Colonic mucosa (tissue), 4 donors: ENCODE results near the gene BRDT. TPM values are rescaled to one million over a fixed set of nuclear protein-coding genes. Genes with fewer than 3 reads are reported as not detected.

Source experiments
- DNase-seq: peaks from one replicate; pipeline ENCODE4 v3.0.0-alpha.2; 2020
- H3K27ac ChIP-seq: fragments of 200-600 bp; one replicate; pipeline ENCODE4 v1.8.0; 2021
- H3K27me3 ChIP-seq: fragments of 200-600 bp; one replicate; pipeline ENCODE4 v1.8.0; 2021
- H3K36me3 ChIP-seq: fragments of 200-600 bp; one replicate; pipeline ENCODE4 v1.8.0; 2021
- H3K4me1 ChIP-seq: fragments of 200-600 bp; one replicate; pipeline ENCODE4 v1.8.0; 2021; ENCODE audit warnings: mild to moderate bottlenecking
- H3K4me3 ChIP-seq: fragments of 200-600 bp; one replicate; pipeline ENCODE4 v1.8.0; 2021
- H3K9ac ChIP-seq, 2 donors: one replicate each; pipeline ENCODE4 v1.7.0; 2013; ENCODE audit warnings: control low read depth in 2 of 2, low read depth in 2 of 2, low read length in 2 of 2
- H3K9me3 ChIP-seq: fragments of 200-600 bp; one replicate; pipeline ENCODE4 v1.8.0; 2021
- intact Hi-C: fragments of 100-400 bp; cut with DNase I; formaldehyde crosslinking; loops from one replicate; pipeline ENCODE4 v1.14.1; 2022
- total RNA-seq, 2 donors: library from RNA; stranded (reverse); fragmentation: NEBNext Ultra II Directional in 1 of 2; extraction: Animal tissue kit (Norgen Biotek cat#: 25700) in 1 of 2; gene quantifications; one replicate each; pipeline ENCODE4 v1.2.1, GENCODE V29; 2021
- TF ChIP-seq, protein P1 (sequence below): fragments of 200-600 bp; IDR thresholded peaks from one replicate; pipeline ENCODE4 v1.8.0; 2022; ENCODE audit warnings: antibody characterized with exemption, mild to moderate bottlenecking
- donor health status: healthy.
- donor health status: DM: no; HTN: no; CAD: no.
- donor health status: DM: no; HTN: no; CAD: no.

The BRDT gene
- total RNA-seq, 2 donors from 2014 or later: not detected

GRCh38 chr1:91948501-91949355, 473 bp upstream of the BRDT start:
- Histone ChIP-seq H3K27ac (no peak overlapping the region), H3K36me3 (no peaks in the 10 kb centered on the region)
- intact Hi-C loops: no loop called here

DNA sequence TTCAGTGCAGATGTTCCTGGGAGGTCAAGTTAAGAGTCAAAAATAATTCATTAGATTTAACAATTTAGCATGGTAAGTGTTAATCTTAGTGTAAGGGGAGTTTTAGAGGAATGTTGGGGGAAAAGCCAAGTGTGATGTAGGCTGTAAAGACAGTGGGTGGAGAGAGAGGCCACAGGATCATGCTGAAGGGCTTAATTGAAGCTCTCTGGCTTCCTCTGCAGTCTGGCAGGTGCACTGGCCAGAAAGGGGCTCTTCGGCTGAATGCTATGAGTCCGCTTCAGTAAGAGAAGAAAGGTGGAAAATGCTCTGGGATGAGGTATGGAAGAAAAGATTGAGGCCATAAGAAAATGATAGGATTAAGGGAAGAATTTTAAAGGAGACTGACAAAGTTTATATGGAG, 3.0 kb downstream of the BRDT start:
- intact Hi-C loops: no loop called here
- DNase-seq: no peak
- no peaks in the 10 kb centered on the region for H3K9me3 ChIP-seq
- TF ChIP-seq, protein P1, sequence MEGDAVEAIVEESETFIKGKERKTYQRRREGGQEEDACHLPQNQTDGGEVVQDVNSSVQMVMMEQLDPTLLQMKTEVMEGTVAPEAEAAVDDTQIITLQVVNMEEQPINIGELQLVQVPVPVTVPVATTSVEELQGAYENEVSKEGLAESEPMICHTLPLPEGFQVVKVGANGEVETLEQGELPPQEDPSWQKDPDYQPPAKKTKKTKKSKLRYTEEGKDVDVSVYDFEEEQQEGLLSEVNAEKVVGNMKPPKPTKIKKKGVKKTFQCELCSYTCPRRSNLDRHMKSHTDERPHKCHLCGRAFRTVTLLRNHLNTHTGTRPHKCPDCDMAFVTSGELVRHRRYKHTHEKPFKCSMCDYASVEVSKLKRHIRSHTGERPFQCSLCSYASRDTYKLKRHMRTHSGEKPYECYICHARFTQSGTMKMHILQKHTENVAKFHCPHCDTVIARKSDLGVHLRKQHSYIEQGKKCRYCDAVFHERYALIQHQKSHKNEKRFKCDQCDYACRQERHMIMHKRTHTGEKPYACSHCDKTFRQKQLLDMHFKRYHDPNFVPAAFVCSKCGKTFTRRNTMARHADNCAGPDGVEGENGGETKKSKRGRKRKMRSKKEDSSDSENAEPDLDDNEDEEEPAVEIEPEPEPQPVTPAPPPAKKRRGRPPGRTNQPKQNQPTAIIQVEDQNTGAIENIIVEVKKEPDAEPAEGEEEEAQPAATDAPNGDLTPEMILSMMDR: no peak
- no peak overlapping the region for H3K27ac ChIP-seq
- no peak overlapping the region for H3K4me3 ChIP-seq
- no peak overlapping the region for H3K9ac ChIP-seq
- no peaks in the 10 kb centered on the region for H3K36me3 ChIP-seq
- no peaks in the 10 kb centered on the region for H3K27me3 ChIP-seq
- no peaks in the 10 kb centered on the region for H3K4me1 ChIP-seq

More at GRCh38 chr1:91948501-91949355, 473 bp upstream of the BRDT start:
- Histone ChIP-seq H3K4me3 (no peak overlapping the region), H3K9ac (no peak overlapping the region), H3K27me3 (no peaks in the 10 kb centered on the region), H3K4me1 (no peaks in the 10 kb centered on the region), H3K9me3 (no peaks in the 10 kb centered on the region)
- no peak for DNase-seq
- TF ChIP-seq, protein P1: no peak

- Histone ChIP-seq H3K36me3 (no peaks in the 10 kb centered on the region), H3K4me3 (no peak overlapping the region), H3K4me1 (no peaks in the 10 kb centered on the region), H3K9me3 (no peaks in the 10 kb centered on the region), H3K9ac (no peak overlapping the region), H3K27me3 (no peaks in the 10 kb centered on the region), H3K27ac (no peak overlapping the region)
- intact Hi-C loops: no loop called here
- no peak for DNase-seq
- TF ChIP-seq, protein P1: no peak
Observed at GRCh38 chr1:91958926-91959325, 9.7 kb downstream of the BRDT start.

DNA sequence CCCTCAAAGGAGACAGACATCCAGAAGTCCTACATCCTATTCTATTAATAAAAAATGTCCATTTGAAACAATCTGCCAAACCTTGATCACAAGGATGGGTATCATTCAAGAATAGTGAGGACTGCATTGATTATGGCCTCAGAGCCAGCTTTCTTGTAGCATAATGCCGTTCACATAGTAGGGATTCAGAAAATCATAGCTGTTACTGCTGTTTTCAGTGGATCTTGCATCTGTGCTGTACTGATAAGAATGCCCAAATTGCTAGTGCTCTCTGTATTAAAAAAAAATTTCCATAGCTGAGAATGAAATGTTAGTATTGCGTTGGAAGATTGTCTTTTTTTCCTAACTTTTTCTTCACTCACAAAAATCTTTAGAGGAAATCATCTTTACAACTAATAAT, 19.1 kb downstream of the BRDT start:
- Histone ChIP-seq H3K36me3 (no peaks in the 10 kb centered on the region), H3K9me3 (no peaks in the 10 kb centered on the region), H3K4me3 (no peak overlapping the region), H3K9ac (no peak overlapping the region), H3K27me3 (no peaks in the 10 kb centered on the region), H3K27ac (no peak overlapping the region), H3K4me1 (no peaks in the 10 kb centered on the region)
- TF ChIP-seq, protein P1: no peak
- intact Hi-C loops: no loop called here
- no peak for DNase-seq

DNA sequence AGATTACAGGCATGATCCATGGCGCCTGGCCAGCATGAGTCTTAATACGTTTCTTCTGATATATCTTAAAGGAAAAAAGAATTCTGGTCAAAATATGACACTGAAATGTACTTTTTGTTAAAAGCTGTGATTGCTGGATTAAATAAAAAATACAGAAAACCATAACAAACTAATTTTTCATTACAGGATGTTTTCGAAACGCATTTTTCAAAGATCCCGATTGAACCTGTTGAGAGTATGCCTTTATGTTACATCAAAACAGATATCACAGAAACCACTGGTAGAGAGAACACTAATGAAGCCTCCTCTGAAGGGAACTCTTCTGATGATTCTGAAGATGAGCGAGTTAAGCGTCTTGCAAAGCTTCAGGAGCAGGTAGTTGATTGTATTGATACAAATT, 30.2 kb downstream of the BRDT start:
- Histone ChIP-seq H3K4me1 (no peaks in the 10 kb centered on the region), H3K27ac (no peak overlapping the region), H3K9ac (no peak overlapping the region), H3K27me3 (no peaks in the 10 kb centered on the region), H3K36me3 (no peaks in the 10 kb centered on the region), H3K4me3 (no peak overlapping the region), H3K9me3 (no peaks in the 10 kb centered on the region)
- TF ChIP-seq, protein P1: no peak
- no peak for DNase-seq
- intact Hi-C loops: no loop called here
